ENCODE data around the gene CBARP. TPM values are rescaled to one million over a fixed set of nuclear protein-coding genes. Genes with fewer than 3 reads are reported as not detected.

CBARP gene
- total and polyA plus RNA-seq, 9 of the 15 experiments (the other 6 are each of a cell fraction or from before 2014, with no cell fraction given): 0.03 to 8.9 (median 1.2) TPM; not detected in 1

DNA sequence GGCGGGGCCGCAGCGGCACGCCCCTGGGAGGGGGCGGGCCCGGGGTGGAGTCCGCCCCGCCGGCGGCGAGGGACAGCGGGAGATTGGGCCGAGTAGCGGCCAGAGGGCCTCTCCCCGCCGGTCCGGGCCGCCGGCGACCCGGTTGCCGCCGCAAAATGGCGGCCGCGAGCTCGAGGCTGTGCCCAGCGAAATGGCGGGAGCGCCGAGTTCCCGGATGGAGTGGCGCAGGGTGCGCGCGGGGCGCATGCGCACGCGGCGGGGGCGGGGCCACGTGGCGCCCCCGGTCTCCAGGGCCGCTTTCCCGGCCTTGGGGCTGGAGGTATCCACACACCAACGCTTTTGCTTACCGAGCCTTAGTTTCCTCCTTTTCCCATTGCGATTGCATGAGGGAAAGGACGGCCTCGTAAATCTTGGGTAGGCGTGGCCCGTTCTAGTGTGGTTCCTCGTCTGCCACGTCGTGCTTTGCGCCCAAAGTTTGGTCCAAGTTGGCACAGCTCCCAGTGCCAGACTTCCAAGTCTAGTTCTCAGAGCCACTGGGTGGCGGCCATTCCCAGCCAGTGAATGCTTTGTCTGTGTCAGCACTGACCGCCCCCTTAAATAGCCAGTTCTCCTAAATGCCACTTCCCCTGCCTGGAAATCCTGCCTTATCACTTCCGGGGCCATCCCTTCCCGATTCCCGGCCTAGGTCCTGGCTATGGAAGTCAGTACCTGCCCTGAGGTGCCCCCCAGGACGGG lies 31.8 kb upstream of the CBARP start (continued):
- TF ChIP-seq, protein P1, sequence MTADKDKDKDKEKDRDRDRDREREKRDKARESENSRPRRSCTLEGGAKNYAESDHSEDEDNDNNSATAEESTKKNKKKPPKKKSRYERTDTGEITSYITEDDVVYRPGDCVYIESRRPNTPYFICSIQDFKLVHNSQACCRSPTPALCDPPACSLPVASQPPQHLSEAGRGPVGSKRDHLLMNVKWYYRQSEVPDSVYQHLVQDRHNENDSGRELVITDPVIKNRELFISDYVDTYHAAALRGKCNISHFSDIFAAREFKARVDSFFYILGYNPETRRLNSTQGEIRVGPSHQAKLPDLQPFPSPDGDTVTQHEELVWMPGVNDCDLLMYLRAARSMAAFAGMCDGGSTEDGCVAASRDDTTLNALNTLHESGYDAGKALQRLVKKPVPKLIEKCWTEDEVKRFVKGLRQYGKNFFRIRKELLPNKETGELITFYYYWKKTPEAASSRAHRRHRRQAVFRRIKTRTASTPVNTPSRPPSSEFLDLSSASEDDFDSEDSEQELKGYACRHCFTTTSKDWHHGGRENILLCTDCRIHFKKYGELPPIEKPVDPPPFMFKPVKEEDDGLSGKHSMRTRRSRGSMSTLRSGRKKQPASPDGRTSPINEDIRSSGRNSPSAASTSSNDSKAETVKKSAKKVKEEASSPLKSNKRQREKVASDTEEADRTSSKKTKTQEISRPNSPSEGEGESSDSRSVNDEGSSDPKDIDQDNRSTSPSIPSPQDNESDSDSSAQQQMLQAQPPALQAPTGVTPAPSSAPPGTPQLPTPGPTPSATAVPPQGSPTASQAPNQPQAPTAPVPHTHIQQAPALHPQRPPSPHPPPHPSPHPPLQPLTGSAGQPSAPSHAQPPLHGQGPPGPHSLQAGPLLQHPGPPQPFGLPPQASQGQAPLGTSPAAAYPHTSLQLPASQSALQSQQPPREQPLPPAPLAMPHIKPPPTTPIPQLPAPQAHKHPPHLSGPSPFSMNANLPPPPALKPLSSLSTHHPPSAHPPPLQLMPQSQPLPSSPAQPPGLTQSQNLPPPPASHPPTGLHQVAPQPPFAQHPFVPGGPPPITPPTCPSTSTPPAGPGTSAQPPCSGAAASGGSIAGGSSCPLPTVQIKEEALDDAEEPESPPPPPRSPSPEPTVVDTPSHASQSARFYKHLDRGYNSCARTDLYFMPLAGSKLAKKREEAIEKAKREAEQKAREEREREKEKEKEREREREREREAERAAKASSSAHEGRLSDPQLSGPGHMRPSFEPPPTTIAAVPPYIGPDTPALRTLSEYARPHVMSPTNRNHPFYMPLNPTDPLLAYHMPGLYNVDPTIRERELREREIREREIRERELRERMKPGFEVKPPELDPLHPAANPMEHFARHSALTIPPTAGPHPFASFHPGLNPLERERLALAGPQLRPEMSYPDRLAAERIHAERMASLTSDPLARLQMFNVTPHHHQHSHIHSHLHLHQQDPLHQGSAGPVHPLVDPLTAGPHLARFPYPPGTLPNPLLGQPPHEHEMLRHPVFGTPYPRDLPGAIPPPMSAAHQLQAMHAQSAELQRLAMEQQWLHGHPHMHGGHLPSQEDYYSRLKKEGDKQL (CRISPR knock-in tag; IDR thresholded peaks at IDR 0.05; ENCODE audit: borderline replicate concordance): no peak
- TF ChIP-seq CBX5 (IDR thresholded peaks at IDR 0.05; ENCODE audit: borderline replicate concordance, low read depth): no peak
- no peak for TF ChIP-seq ZNF57 (CRISPR knock-in tag; IDR thresholded peaks at IDR 0.05)
- TF ChIP-seq HDAC6 (IDR thresholded peaks at IDR 0.05; ENCODE audit: low read depth, low read length): no peak
- TF ChIP-seq C11orf30 (IDR thresholded peaks at IDR 0.05; ENCODE audit: low read depth): no peak
- 0 out of 2 replicates have a peak, but pooled peaks have one; percentile 26 for TF ChIP-seq GATAD2A (IDR thresholded peaks at IDR 0.05)
- TF ChIP-seq, protein P2, sequence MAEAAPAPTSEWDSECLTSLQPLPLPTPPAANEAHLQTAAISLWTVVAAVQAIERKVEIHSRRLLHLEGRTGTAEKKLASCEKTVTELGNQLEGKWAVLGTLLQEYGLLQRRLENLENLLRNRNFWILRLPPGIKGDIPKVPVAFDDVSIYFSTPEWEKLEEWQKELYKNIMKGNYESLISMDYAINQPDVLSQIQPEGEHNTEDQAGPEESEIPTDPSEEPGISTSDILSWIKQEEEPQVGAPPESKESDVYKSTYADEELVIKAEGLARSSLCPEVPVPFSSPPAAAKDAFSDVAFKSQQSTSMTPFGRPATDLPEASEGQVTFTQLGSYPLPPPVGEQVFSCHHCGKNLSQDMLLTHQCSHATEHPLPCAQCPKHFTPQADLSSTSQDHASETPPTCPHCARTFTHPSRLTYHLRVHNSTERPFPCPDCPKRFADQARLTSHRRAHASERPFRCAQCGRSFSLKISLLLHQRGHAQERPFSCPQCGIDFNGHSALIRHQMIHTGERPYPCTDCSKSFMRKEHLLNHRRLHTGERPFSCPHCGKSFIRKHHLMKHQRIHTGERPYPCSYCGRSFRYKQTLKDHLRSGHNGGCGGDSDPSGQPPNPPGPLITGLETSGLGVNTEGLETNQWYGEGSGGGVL (CRISPR knock-in tag; IDR thresholded peaks at IDR 0.05): no peak
- TF ChIP-seq SIN3A (IDR thresholded peaks at IDR 0.05; ENCODE audit: borderline replicate concordance in 2 of 2, control insufficient read depth in 1 of 2, low read depth in 2 of 2, low read length in 2 of 2): peak; percentile 71 to 86; a peak in 2 of 4 replicates
- no peak for TF ChIP-seq DIDO1 (tag; IDR thresholded peaks at IDR 0.05; ENCODE audit: low read depth)
- 0 out of 2 replicates have a peak, but pooled peaks have one; percentile 30 for TF ChIP-seq HDGF (IDR thresholded peaks at IDR 0.05)
- no peak for TF ChIP-seq NCOA6 (IDR thresholded peaks at IDR 0.05)
- TF ChIP-seq ZNF551 (CRISPR knock-in tag; IDR thresholded peaks at IDR 0.05): no peak
- TF ChIP-seq RBM39 (optimal IDR thresholded peaks at IDR 0.05; ENCODE audit: low read depth, low read length): peak; percentile 82
- TF ChIP-seq, protein P3, sequence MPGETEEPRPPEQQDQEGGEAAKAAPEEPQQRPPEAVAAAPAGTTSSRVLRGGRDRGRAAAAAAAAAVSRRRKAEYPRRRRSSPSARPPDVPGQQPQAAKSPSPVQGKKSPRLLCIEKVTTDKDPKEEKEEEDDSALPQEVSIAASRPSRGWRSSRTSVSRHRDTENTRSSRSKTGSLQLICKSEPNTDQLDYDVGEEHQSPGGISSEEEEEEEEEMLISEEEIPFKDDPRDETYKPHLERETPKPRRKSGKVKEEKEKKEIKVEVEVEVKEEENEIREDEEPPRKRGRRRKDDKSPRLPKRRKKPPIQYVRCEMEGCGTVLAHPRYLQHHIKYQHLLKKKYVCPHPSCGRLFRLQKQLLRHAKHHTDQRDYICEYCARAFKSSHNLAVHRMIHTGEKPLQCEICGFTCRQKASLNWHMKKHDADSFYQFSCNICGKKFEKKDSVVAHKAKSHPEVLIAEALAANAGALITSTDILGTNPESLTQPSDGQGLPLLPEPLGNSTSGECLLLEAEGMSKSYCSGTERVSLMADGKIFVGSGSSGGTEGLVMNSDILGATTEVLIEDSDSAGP (CRISPR knock-in tag; IDR thresholded peaks at IDR 0.05): no peak
- no peak for TF ChIP-seq POLR3A (IDR thresholded peaks at IDR 0.05; ENCODE audit: borderline replicate concordance, extremely low read depth, insufficient read depth, insufficient read length)
- 0 out of 2 replicates have a peak, but pooled peaks have one; percentile 37 for TF ChIP-seq CREM (IDR thresholded peaks at IDR 0.05; ENCODE audit: low read depth)
- TF ChIP-seq EGR1 (conservative IDR thresholded peaks at IDR 0.05): peak; percentile 56; the same call in 1 of the 2 replicates
- TF ChIP-seq GABPB1 (CRISPR knock-in tag; IDR thresholded peaks at IDR 0.05): peak; percentile 51; the same call in 1 of the 2 replicates
- TF ChIP-seq TGIF2 (CRISPR knock-in tag; IDR thresholded peaks at IDR 0.05): no peak

Measured in K562 (cell line).